Lung (tissue), 12 donors: ENCODE measurements around the gene ZDHHC1. TPM values are rescaled to one million over a fixed set of nuclear protein-coding genes. Genes with fewer than 3 reads are reported as not detected.

Experiments
- ATAC-seq: fragments of 200-7000 bp; cut with Tn5 transposase; one replicate; pipeline ENCODE4 v1.9.1; 2020; ENCODE audit warnings: moderate number of reproducible peaks; ENCODE audit not compliant: insufficient read depth, low FRiP score
- DNase-seq, 3 donors: peaks; one replicate each; pipeline ENCODE4 v3.0.0-alpha.2; 2013 to 2017
- H3K27ac ChIP-seq, 2 donors: one replicate each; pipeline ENCODE4 v1.5.1; 2013; ENCODE audit warnings: mild to moderate bottlenecking in 2 of 2, moderate library complexity in 2 of 2, control low read depth in 1 of 2, inconsistent platforms in 1 of 2, low read depth in 1 of 2, low read length in 1 of 2
- H3K27me3 ChIP-seq, 3 donors: one replicate each; pipeline ENCODE4 v1.5.1; 2013; ENCODE audit warnings: low read length in 2 of 3; ENCODE audit not compliant: control insufficient read depth in 3 of 3, insufficient read depth in 3 of 3
- H3K36me3 ChIP-seq, 4 donors: one replicate each; pipeline ENCODE4 v1.5.1; 2013; ENCODE audit warnings: low read length in 4 of 4, mild to moderate bottlenecking in 1 of 4, moderate library complexity in 1 of 4; ENCODE audit not compliant: control insufficient read depth in 4 of 4, insufficient read depth in 4 of 4
- H3K4me1 ChIP-seq, 5 donors: one replicate each; pipeline ENCODE4 v1.5.1; 2013; ENCODE audit warnings: low read length in 5 of 5, mild to moderate bottlenecking in 2 of 5, moderate library complexity in 1 of 5; ENCODE audit not compliant: control insufficient read depth in 5 of 5, insufficient read depth in 5 of 5
- H3K4me3 ChIP-seq: one replicate; pipeline ENCODE4 v1.5.1; 2013; ENCODE audit warnings: mild to moderate bottlenecking, control low read depth, moderate library complexity
- H3K9ac ChIP-seq, 2 donors: one replicate each; pipeline ENCODE4 v1.5.1; 2013; ENCODE audit warnings: low read length in 2 of 2, control low read depth in 1 of 2; ENCODE audit not compliant: insufficient read depth in 1 of 2
- H3K9me3 ChIP-seq, 4 donors: one replicate each; pipeline ENCODE4 v1.5.1; 2013; ENCODE audit warnings: low read length in 3 of 4, mild to moderate bottlenecking in 1 of 4, moderate library complexity in 1 of 4; ENCODE audit not compliant: control insufficient read depth in 4 of 4, insufficient read depth in 3 of 4
- CTCF ChIP-seq: IDR thresholded peaks from 2 replicates; pipeline ENCODE4 v1.5.1; 2012; ENCODE audit warnings: mild to moderate bottlenecking; ENCODE audit errors: control extremely low read depth, extremely low read depth
- WGBS, 2 donors: extraction: QIAGEN DNeasy Blood & Tissue Kit; methylation state at CpG; one replicate each; pipeline ENCODE4 v1.1.7; 2013; 5-methylcytosine and 5-hydroxymethylcytosine counted together
- polyA plus RNA-seq, 2 donors: library from polyadenylated mRNA; stranded (reverse); fragments of 200-250 nt; gene quantifications; one replicate each; pipeline ENCODE4 v1.2.1, GENCODE V29; 2013
- total RNA-seq, 2 donors: library from RNA; depleted of rRNA in 1 of 2; stranded (reverse); fragments of >200 nt in 1 of 2; gene quantifications; one replicate each; pipeline ENCODE4 v1.2.1, GENCODE V29; 2014 to 2021
- donor health status: control.
- donor health status: control.
- donor health status: Bipolar disorder and iron deficiency.
- donor health status: healthy.
- donor health status: DM: yes; HTN: yes; CAD: no.

Gene ZDHHC1
- total and polyA plus RNA-seq, 4 donors: 10.9 to 31.8 (median 21.2) TPM

- Histone ChIP-seq H3K9ac (no peak overlapping the region), H3K4me1 (peaks cover 12 to 62% (median 29%) of the 10 kb centered on the region in 5 donors), H3K27me3 (no peaks in the 10 kb centered on the region), H3K36me3 (peaks cover 0 to 30% (median 4%) of the 10 kb centered on the region in 4 donors), H3K27ac (peak overlapping the region in 1 of 2 donors; percentile 23), H3K4me3 (no peak overlapping the region), H3K9me3 (no peaks in the 10 kb centered on the region)
- ATAC-seq (no peak), DNase-seq (no peak)
- 56 to 76% methylated on average over 6 of the region's 6 CpGs for WGBS, 2 donors
- no peak for TF ChIP-seq CTCF
Measured at GRCh38 chr16:67456391-67457081, 40.3 kb upstream of the ZDHHC1 start.

- H3K9me3 ChIP-seq: no peaks in the 10 kb centered on the region
- DNase-seq (no peak), ATAC-seq (no peak)
- no peak overlapping the region for H3K27ac ChIP-seq
- no peak overlapping the region for H3K9ac ChIP-seq
- H3K27me3 ChIP-seq: no peaks in the 10 kb centered on the region
- 96% methylated on average over 6 of the region's 6 CpGs for WGBS, 2 donors
- TF ChIP-seq CTCF: no peak
- peaks cover 14 to 60% (median 33%) of the 10 kb centered on the region in 5 donors for H3K4me1 ChIP-seq
- H3K4me3 ChIP-seq: no peak overlapping the region
- H3K36me3 ChIP-seq: peaks cover 0 to 37% (median 4%) of the 10 kb centered on the region in 4 donors
Measured at GRCh38 chr16:67454852-67455251, 38.6 kb upstream of the ZDHHC1 start.

- ATAC-seq: no peak
- no peak for DNase-seq
- Histone ChIP-seq H3K9me3 (no peaks in the 10 kb centered on the region), H3K9ac (no peak overlapping the region), H3K27me3 (no peaks in the 10 kb centered on the region), H3K4me3 (no peak overlapping the region), H3K4me1 (peaks cover 14 to 60% (median 40%) of the 10 kb centered on the region in 5 donors), H3K27ac (peak overlapping the region in 1 of 2 donors; percentile 10), H3K36me3 (peaks cover 0 to 39% (median 4%) of the 10 kb centered on the region in 4 donors)
- WGBS, 2 donors: 74 to 88% methylated on average over 5 of the region's 5 CpGs
- no peak for TF ChIP-seq CTCF
Measured at GRCh38 chr16:67454104-67454503, 37.8 kb upstream of the ZDHHC1 start.
